IPS-20b (cell line): Measurements from ENCODE around the gene TAX1BP1.

Experiments
- H3K27ac ChIP-seq: one replicate; pipeline ENCODE4 v1.5.1; 2013; ENCODE audit warnings: low read length
- H3K27me3 ChIP-seq: 2 replicates; pipeline ENCODE4 v1.6.1; 2013; ENCODE audit warnings: mild to moderate bottlenecking, low read length, inconsistent platforms; ENCODE audit not compliant: insufficient read depth
- H3K36me3 ChIP-seq: 2 replicates; pipeline ENCODE4 v1.6.1; 2013; ENCODE audit warnings: low read depth, mild to moderate bottlenecking, inconsistent platforms, low read length, moderate library complexity; ENCODE audit not compliant: insufficient read depth
- H3K4me1 ChIP-seq: 2 replicates; pipeline ENCODE4 v1.6.1; 2013; ENCODE audit warnings: mild to moderate bottlenecking, control low read depth, inconsistent platforms, low read length, moderate library complexity; ENCODE audit not compliant: insufficient read depth
- H3K4me3 ChIP-seq: 2 replicates; pipeline ENCODE4 v1.5.1; 2013; ENCODE audit warnings: mild to moderate bottlenecking, low read length, inconsistent platforms
- H3K9ac ChIP-seq: 2 replicates; pipeline ENCODE4 v1.6.1; 2013; ENCODE audit warnings: low read depth, mild to moderate bottlenecking, inconsistent platforms, low read length, moderate library complexity
- H3K9me3 ChIP-seq: 2 replicates; pipeline ENCODE4 v1.6.1; 2013; ENCODE audit warnings: mild to moderate bottlenecking, low read depth, low read length, inconsistent platforms; ENCODE audit not compliant: insufficient read depth

The TAX1BP1 gene

GRCh38 chr7:27826357-27826756 is 86.4 kb downstream of the TAX1BP1 start:
- no peak overlapping the region for H3K4me3 ChIP-seq
- no peaks in the 10 kb centered on the region for H3K4me1 ChIP-seq
- H3K9me3 ChIP-seq, result no peaks in the 10 kb centered on the region
- H3K27me3 ChIP-seq, result no peaks in the 10 kb centered on the region
- 0 out of 2 replicates have a peak, but pooled peaks cover 10% of the 10 kb centered on the region for H3K36me3 ChIP-seq
- no peak overlapping the region for H3K27ac ChIP-seq
- no peak overlapping the region for H3K9ac ChIP-seq

- Histone ChIP-seq H3K4me1 (no peaks in the 10 kb centered on the region), H3K36me3 (peaks cover 6% of the 10 kb centered on the region; the same call in 1 of the 2 replicates), H3K9me3 (no peaks in the 10 kb centered on the region), H3K4me3 (no peak overlapping the region), H3K9ac (no peak overlapping the region), H3K27ac (no peak overlapping the region), H3K27me3 (no peaks in the 10 kb centered on the region)
Measured at GRCh38 chr7:27834179-27834921, 94.4 kb downstream of the TAX1BP1 start.

- H3K36me3 ChIP-seq, result peaks cover 6% of the 10 kb centered on the region; the same call in 1 of the 2 replicates
- H3K9me3 ChIP-seq, result no peaks in the 10 kb centered on the region
- no peaks in the 10 kb centered on the region for H3K27me3 ChIP-seq
- no peaks in the 10 kb centered on the region for H3K4me1 ChIP-seq
- no peak overlapping the region for H3K9ac ChIP-seq
- no peak overlapping the region for H3K27ac ChIP-seq
- no peak overlapping the region for H3K4me3 ChIP-seq
Measured at GRCh38 chr7:27835376-27835775, 95.4 kb downstream of the TAX1BP1 start.

GRCh38 chr7:27836536-27836935 is 96.6 kb downstream of the TAX1BP1 start:
- H3K4me3 ChIP-seq, result no peak overlapping the region
- H3K4me1 ChIP-seq, result no peaks in the 10 kb centered on the region
- no peaks in the 10 kb centered on the region for H3K27me3 ChIP-seq
- no peak overlapping the region for H3K27ac ChIP-seq
- no peaks in the 10 kb centered on the region for H3K9me3 ChIP-seq
- peaks cover 3% of the 10 kb centered on the region; the same call in 1 of the 2 replicates for H3K36me3 ChIP-seq
- no peak overlapping the region for H3K9ac ChIP-seq

GRCh38 chr7:27839099-27839498 is 99.1 kb downstream of the TAX1BP1 start:
- Histone ChIP-seq H3K27ac (no peak overlapping the region), H3K27me3 (no peaks in the 10 kb centered on the region), H3K36me3 (no peaks in the 10 kb centered on the region), H3K4me3 (no peak overlapping the region), H3K9ac (no peak overlapping the region), H3K4me1 (no peaks in the 10 kb centered on the region; the same call in 1 of the 2 replicates), H3K9me3 (no peaks in the 10 kb centered on the region)

- H3K9ac ChIP-seq, result no peak overlapping the region
- no peak overlapping the region for H3K4me3 ChIP-seq
- no peaks in the 10 kb centered on the region; the same call in 1 of the 2 replicates for H3K4me1 ChIP-seq
- no peaks in the 10 kb centered on the region for H3K27me3 ChIP-seq
- no peak overlapping the region for H3K27ac ChIP-seq
- H3K36me3 ChIP-seq, result no peaks in the 10 kb centered on the region
- no peaks in the 10 kb centered on the region for H3K9me3 ChIP-seq
Measured at GRCh38 chr7:27840313-27840712, 100.4 kb downstream of the TAX1BP1 start.

GRCh38 chr7:27840760-27841364 is 100.9 kb downstream of the TAX1BP1 start:
- no peak overlapping the region for H3K27ac ChIP-seq
- no peaks in the 10 kb centered on the region for H3K9me3 ChIP-seq
- H3K36me3 ChIP-seq, result no peaks in the 10 kb centered on the region
- no peak overlapping the region for H3K4me3 ChIP-seq
- no peaks in the 10 kb centered on the region; the same call in 1 of the 2 replicates for H3K4me1 ChIP-seq
- no peaks in the 10 kb centered on the region for H3K27me3 ChIP-seq
- no peak overlapping the region for H3K9ac ChIP-seq

- Histone ChIP-seq H3K9me3 (no peaks in the 10 kb centered on the region), H3K4me3 (no peak overlapping the region), H3K36me3 (no peaks in the 10 kb centered on the region), H3K27ac (no peak overlapping the region), H3K4me1 (no peaks in the 10 kb centered on the region; the same call in 1 of the 2 replicates), H3K27me3 (no peaks in the 10 kb centered on the region), H3K9ac (no peak overlapping the region)
Measured at GRCh38 chr7:27842094-27842692, 102.2 kb downstream of the TAX1BP1 start.

- no peaks in the 10 kb centered on the region for H3K9me3 ChIP-seq
- H3K27me3 ChIP-seq, result no peaks in the 10 kb centered on the region
- H3K4me3 ChIP-seq, result no peak overlapping the region
- no peaks in the 10 kb centered on the region for H3K36me3 ChIP-seq
- no peak overlapping the region for H3K27ac ChIP-seq
- H3K4me1 ChIP-seq, result no peaks in the 10 kb centered on the region; the same call in 1 of the 2 replicates
- H3K9ac ChIP-seq, result no peak overlapping the region
Measured at GRCh38 chr7:27842851-27843250, 102.9 kb downstream of the TAX1BP1 start.

GRCh38 chr7:27843584-27844305 is 103.8 kb downstream of the TAX1BP1 start:
- Histone ChIP-seq H3K27ac (no peak overlapping the region), H3K27me3 (no peaks in the 10 kb centered on the region), H3K36me3 (no peaks in the 10 kb centered on the region)

GRCh38 chr7:27846388-27846787 is 106.4 kb downstream of the TAX1BP1 start:
- Histone ChIP-seq H3K9ac (no peak overlapping the region), H3K27ac (no peak overlapping the region), H3K36me3 (no peaks in the 10 kb centered on the region), H3K4me3 (no peak overlapping the region), H3K9me3 (no peaks in the 10 kb centered on the region), H3K4me1 (no peaks in the 10 kb centered on the region; the same call in 1 of the 2 replicates), H3K27me3 (no peaks in the 10 kb centered on the region)

More at GRCh38 chr7:27843584-27844305, 103.8 kb downstream of the TAX1BP1 start:
- no peaks in the 10 kb centered on the region for H3K9me3 ChIP-seq
- H3K4me1 ChIP-seq, result no peaks in the 10 kb centered on the region; the same call in 1 of the 2 replicates
- H3K9ac ChIP-seq, result no peak overlapping the region
- H3K4me3 ChIP-seq, result no peak overlapping the region
